K562 (cell line): ENCODE data around the gene PPP1R10. TPM values are rescaled to one million over a fixed set of nuclear protein-coding genes. Genes with fewer than 3 reads are reported as not detected.

Source experiments
- ASH1L ChIP-seq: fragments of 450-650 bp; IDR thresholded peaks from 2 replicates; pipeline ENCODE4 v1.6.1; 2018; ENCODE audit warnings: borderline replicate concordance, mild to moderate bottlenecking, low read depth; ENCODE audit not compliant: partially characterized antibody
- BCL6 ChIP-seq: fragments of 250-450 bp; sonication (Bioruptor Pico); IDR thresholded peaks from 2 replicates; pipeline ENCODE4 v1.4.0; 2020
- CEBPB ChIP-seq: fragments of 450-650 bp; IDR thresholded peaks from 2 replicates; pipeline ENCODE4 v1.6.1; 2016; ENCODE audit warnings: missing genetic modification characterization, missing compliant biosample characterization
- EWSR1 ChIP-seq: fragments of 450-650 bp; IDR thresholded peaks from 2 replicates; pipeline ENCODE4 v1.6.1; 2018; ENCODE audit warnings: borderline replicate concordance, mild to moderate bottlenecking, low read depth, moderate library complexity; ENCODE audit not compliant: partially characterized antibody
- FIP1L1 ChIP-seq: fragments of 200-400 bp; formaldehyde crosslinking; IDR thresholded peaks from 2 replicates; pipeline ENCODE4 v1.6.1; 2018; ENCODE audit warnings: mild to moderate bottlenecking, low read depth, low read length; ENCODE audit not compliant: poor library complexity, severe bottlenecking
- FOXA3 ChIP-seq, 2 experiments: fragments of 450-650 bp in 1 of 2; sonication (generic) in 1 of 2; formaldehyde crosslinking; IDR thresholded peaks in 1 of 2; conservative IDR thresholded peaks in 1 of 2; 2 replicates each; pipeline versions ENCODE4 v1.4.0 to v1.8.0; 2020 to 2022; ENCODE audit warnings: mild to moderate bottlenecking in 2 of 2, missing genetic modification reagents in 1 of 2
- FOXP1 ChIP-seq: sonication (generic); formaldehyde crosslinking; IDR thresholded peaks from 2 replicates; pipeline ENCODE4 v1.8.0; 2022; ENCODE audit warnings: mild to moderate bottlenecking, missing genetic modification reagents
- POLR3A ChIP-seq: IDR thresholded peaks from 2 replicates; pipeline ENCODE4 v1.6.1; 2011; ENCODE audit warnings: borderline replicate concordance, mild to moderate bottlenecking, moderate library complexity; ENCODE audit not compliant: insufficient read length, insufficient read depth; ENCODE audit errors: extremely low read depth
- REST ChIP-seq, 2 experiments: fragments of 450-650 bp; formaldehyde crosslinking in 1 of 2; IDR thresholded peaks; 2 replicates each; pipeline versions ENCODE4 v1.4.0 to v1.6.1; 2014 to 2020; ENCODE audit warnings: mild to moderate bottlenecking in 2 of 2, borderline replicate concordance in 1 of 2, low read depth in 1 of 2
- SLC30A9 ChIP-seq: fragments of 250-450 bp; sonication (Bioruptor Pico); IDR thresholded peaks from 2 replicates; pipeline ENCODE4 v1.8.0; 2022; ENCODE audit warnings: mild to moderate bottlenecking, moderate library complexity
- SP2 ChIP-seq: IDR thresholded peaks from 2 replicates; pipeline ENCODE4 v1.6.1; 2011; ENCODE audit warnings: mild to moderate bottlenecking, low read depth, low read length, moderate library complexity; ENCODE audit not compliant: poor library complexity, severe bottlenecking; ENCODE audit errors: extremely low read depth
- TRIM25 ChIP-seq: fragments of 450-650 bp; IDR thresholded peaks from 2 replicates; pipeline ENCODE4 v1.7.0; 2016; ENCODE audit warnings: borderline replicate concordance
- ZNF133 ChIP-seq: fragments of 250-450 bp; sonication (Bioruptor Pico); IDR thresholded peaks from 2 replicates; pipeline ENCODE4 v1.4.0; 2020; ENCODE audit warnings: mild to moderate bottlenecking
- ZNF277 ChIP-seq: fragments of 250-450 bp; sonication (Bioruptor Pico); IDR thresholded peaks from 2 replicates; pipeline ENCODE4 v1.8.0; 2022; ENCODE audit warnings: inconsistent platforms, mild to moderate bottlenecking, moderate library complexity, borderline replicate concordance
- ZNF3 ChIP-seq: fragments of 250-450 bp; sonication (Bioruptor Pico); IDR thresholded peaks from 2 replicates; pipeline ENCODE4 v1.5.0; 2021; ENCODE audit warnings: mild to moderate bottlenecking, moderate library complexity
- ZNF696 ChIP-seq: fragments of 250-450 bp; sonication (Bioruptor Pico); conservative IDR thresholded peaks from 2 replicates; pipeline ENCODE4 v1.4.0; 2020; ENCODE audit warnings: mild to moderate bottlenecking, moderate library complexity
- polyA plus RNA-seq, 8 experiments: library from polyadenylated mRNA; depleted of rRNA in 4 of 8; stranded (reverse) in 5 of 8; unstranded in 3 of 8; fragments of >200 nt; fragmentation: Nextera tagmentation in 2 of 8; fragmentation: Illumina TruSeq in 1 of 8; extraction: Ambion mirVana in 2 of 8; extraction: Trizol in 1 of 8; gene quantifications; 2 replicates each; pipeline versions ENCODE4 v1.2.1 to v1.2.3, GENCODE V29; 2011 to 2014; ENCODE audit warnings: inconsistent platforms in 1 of 8, missing spikeins in 1 of 8
- total RNA-seq, 7 experiments: library from RNA; depleted of rRNA in 6 of 7; stranded (reverse); fragments of >200 nt in 6 of 7; fragmentation: Illumina TruSeq in 2 of 7; extraction: Trizol in 2 of 7; gene quantifications; 2 replicates each; pipeline versions ENCODE4 v1.2.1 to v1.2.3, GENCODE V29; 2011 to 2021; ENCODE audit warnings: low replicate concordance in 1 of 7

Gene PPP1R10
- total and polyA plus RNA-seq, 9 of the 15 experiments (the other 6 are each of a cell fraction or from before 2014, with no cell fraction given) = 14.1 to 65.5 (median 32.6) TPM

GRCh38 chr6:30571075-30571761, 45.8 kb downstream of the PPP1R10 start, which contains the start of gene ABCF1 (continued):
- TF ChIP-seq ZNF696 (CRISPR knock-in tag) = no peak
- TF ChIP-seq FOXA3 (CRISPR knock-in tag; conservative IDR thresholded peaks at IDR 0.05 in 1 of 2, IDR thresholded peaks at IDR 0.05 in 1 of 2) = no peak
- no peak for TF ChIP-seq BCL6 (CRISPR knock-in tag)
- no peak for TF ChIP-seq CEBPB
- peak; percentile 22; the same call in 1 of the 2 replicates for TF ChIP-seq REST (IDR thresholded peaks at IDR 0.05; ENCODE audit: borderline replicate concordance)
- TF ChIP-seq REST (CRISPR knock-in tag; IDR thresholded peaks at IDR 0.05; ENCODE audit: low read depth) = peak; percentile 51
- no peak for TF ChIP-seq EWSR1
- TF ChIP-seq FIP1L1 = no peak
- no peak for TF ChIP-seq TRIM25
- no peak for TF ChIP-seq POLR3A
- TF ChIP-seq FOXP1 (CRISPR knock-in tag) = peak; percentile 99
- TF ChIP-seq ASH1L = no peak
- TF ChIP-seq SLC30A9 (CRISPR knock-in tag) = no peak
- TF ChIP-seq SP2 = no peak
- no peak for TF ChIP-seq ZNF277 (CRISPR knock-in tag)
- no peak for TF ChIP-seq ZNF3 (CRISPR knock-in tag)
- TF ChIP-seq ZNF133 (CRISPR knock-in tag) = no peak
